HG03575 (cell line): Measurements from ENCODE around the gene MRPL20.
"Not testable (repeated sequence)": the region's sequence is repeated elsewhere in the genome, so short reads cannot be mapped to it uniquely, and the experiment has no call there.

Source experiments
- ATAC-seq: cut with Tn5 transposase; IDR thresholded peaks from one replicate; pipeline ENCODE4 v1.9.1; 2021; ENCODE audit not compliant: unreplicated experiment, insufficient number of reproducible peaks, low FRiP score; ENCODE audit errors: extremely low read depth

MRPL20 gene

DNA sequence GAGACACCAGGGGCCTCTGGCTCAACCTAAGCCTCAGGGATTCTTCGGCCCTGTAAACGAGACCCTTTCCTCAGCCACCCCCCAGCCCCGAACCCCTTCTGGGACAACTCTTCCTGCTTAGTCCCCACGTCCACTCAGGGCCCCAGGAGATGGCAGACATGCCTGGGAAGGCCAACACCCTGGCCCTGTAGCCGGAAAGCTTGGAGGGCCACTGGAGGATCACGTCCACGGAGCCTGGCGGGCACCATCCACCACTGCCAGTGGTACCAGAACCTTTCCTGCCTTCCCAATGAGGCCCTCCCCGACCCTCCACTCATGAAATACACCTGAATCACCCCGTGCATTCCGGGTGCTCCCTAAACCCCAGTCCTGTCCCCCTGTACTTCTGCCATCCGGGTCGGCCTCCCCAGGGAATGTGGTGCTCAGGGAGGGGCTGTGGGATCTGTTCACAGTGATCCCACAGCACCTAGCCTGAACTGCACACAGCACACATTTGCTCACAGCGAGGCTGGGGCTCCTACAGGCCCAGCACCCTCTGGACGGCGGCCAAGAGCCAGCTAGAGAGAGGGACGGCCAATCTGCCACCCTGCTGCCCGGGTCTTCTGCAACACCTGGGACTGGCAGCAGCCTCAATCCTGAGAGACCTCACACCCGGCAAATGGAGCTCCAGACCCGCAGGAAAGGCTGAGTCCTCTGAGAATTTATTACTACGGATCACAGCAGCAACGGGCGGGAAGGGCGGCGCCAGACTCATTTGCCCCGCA, 33.9 kb downstream of the MRPL20 start:
- no peak for ATAC-seq

DNA sequence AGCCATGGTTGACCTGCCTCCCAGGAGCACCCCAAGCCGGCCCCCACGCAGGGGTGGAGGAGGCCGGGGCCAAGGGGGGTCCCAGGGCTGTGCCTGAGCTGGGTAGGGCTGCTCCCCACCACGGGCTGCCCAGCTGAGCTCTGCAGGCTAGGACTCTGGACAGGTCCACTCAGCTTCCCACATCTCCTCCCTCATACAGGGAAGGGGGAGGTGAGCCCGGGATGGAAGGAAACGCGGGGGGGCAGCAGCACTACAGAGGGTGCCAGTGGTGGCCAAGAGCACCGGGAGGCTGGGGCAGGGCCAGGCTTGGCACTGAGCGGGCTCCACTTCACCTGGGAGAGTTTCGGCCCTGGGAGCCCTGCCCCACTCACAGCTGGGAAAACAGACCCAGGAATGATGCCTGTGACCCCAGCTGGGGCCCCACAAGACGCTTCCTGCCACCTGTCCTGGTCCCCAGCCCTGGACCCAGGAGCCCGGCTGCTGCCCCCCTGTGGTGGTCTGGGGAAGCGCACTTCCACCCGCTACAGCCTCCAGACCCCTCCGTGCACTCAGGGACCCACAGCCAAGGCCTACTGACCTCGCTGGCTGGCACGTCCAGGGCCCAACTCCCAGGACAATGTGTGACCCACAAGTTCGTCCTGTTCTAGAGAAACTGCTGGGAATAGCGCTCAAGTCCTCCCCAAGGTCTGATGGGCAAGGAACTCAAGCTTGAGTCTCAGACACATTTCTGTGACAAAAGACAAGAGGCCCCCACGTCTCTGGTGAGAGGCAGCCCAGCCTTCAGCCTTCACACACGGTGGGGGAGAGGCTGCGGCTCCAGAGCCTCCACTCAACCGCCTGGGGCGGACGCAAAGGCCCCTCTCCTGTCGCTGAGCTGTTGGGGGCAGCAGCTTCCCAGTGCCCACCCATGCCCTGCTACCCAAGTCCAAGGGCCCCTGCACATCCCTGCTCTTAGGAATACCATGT, 35.1 kb downstream of the MRPL20 start:
- ATAC-seq: no peak

DNA sequence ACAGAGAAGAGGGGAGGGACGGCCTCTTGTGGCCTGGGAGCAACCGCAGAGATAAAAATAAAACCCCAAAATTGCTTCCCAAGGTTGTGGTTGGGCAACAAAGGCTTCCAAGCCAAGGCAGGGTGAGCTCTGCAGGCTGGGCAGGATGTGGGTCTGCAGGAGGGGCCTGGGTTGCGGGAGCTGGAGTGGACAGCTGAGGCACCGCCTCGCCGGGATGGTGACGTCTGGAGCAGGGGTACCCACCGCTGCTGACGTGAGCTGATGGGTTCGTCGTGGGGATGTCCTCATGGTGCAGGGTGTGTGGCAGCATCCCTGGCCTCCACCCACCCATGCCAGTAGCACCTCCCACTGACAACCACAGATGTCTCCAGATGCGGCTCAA, 35.7 kb downstream of the MRPL20 start:
- ATAC-seq: no peak

DNA sequence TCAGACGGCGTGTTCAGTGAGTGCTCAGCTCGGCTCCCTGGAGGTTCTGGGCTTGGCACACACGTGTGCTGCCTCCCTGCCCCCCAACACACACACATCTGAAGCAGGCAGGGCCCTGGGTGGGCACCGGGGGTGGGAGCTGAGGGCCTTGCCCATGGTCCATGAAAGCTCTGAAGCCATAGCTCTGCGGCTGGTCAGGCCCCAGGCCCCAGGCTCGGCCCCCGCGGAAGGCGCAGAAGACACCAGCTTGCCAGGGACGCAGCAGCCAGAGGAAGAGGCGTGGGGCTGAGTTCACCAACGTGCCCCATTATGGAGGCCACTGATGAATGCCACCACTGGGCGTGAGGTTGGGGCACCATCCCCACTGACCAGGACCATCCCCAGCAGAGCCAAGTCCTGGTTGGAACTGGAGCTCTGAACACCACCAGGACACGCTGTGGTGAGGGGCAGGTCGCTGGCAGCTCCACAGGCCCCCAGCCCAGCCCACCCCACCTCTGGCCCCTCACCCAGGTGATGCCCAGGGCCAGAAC, 36.3 kb downstream of the MRPL20 start:
- ATAC-seq: no peak

DNA sequence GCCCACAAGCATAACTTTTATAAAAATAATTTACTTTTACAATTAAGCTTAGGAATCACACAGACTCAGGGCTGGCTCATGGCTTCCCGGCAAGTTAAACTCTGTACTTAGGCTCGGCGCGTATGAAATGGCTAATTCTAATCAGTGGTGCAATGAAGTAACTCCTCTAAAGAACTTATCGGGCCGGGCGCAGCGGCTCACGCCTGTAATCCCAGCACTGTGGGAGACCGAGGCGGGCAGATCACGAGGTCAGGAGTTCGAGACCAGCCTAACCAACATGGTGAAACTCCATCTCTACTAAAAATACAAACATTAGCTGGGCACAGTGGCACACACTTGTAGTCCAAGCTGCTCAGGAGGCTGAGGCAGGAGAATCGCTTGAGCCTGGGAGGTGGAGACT, 37.0 kb downstream of the MRPL20 start:
- ATAC-seq: not testable (repeated sequence)

DNA sequence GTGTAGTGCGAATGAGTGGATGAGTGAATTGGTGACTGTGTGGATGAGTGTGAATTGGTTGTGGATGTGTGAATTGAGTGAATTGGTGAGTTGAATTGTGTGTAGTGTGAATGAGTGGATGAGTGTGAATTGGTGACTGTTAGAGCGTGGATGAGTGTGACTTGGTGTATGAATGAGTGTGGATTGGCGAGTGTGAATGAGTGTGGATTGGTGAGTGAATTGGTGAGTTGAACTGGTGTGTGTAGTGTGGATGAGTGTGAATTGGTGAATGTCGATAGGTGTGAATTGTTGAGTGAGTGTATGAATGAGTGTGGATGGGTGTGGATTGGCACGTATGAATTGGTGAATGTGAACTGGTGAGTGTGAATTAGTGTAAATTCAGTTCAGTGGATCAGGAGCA, 39.8 kb downstream of the MRPL20 start:
- no peak for ATAC-seq

DNA sequence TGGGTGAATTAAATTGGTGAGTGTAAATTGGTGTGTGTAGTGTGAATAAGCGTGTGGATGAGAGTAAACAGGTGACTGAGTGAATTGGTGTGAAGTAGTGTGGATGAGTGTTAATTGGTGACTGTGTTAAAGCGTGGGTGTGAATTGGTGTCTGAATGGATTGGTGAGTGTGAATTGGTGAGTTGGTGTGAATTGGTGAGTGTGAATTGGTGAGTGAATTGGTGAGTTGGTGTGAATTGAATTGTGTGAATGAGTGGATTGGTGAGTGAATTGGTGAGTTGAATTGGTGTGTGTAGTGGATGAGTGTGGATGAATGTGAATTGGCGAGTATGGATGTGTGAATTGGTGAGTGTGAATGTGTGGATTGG, 40.4 kb downstream of the MRPL20 start:
- no peak for ATAC-seq

DNA sequence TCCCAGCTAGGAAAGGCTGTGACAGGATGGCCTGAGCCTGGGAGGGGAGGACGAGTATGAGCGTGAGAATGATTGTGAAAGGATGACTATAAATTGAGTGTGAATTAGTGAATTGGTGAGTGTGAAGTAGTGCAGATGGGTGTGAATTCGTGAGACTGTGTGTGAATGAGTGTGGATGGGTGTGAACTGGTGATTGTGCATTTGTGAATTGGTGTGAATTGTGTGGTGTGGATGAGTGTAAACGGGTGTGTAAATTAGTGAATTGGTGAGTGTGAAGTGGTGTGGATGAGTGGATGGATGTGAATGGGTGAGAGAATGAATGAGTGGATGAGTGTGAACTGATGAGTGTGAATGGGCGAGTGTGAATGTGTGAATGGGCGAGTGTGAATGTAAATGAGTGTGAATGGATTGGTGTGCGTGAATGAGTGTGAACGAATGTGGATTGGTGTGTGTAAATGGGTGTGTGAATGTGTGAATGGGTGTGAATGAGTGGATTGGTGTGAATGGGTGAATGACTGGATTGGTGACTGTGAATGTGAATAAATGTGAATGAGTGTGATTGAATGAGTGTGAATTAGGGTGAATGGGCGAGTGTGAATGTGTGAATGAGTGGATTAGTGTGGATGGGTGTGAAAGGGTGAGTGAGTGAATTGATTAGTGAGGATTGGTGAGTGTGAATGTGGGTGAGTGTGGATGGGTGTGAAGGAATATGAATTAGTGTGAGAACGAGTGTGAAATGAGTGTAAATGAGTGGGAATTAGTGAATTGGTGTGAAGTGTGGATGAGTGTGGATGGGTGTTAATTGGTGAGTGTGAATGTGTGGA, 41.0 kb downstream of the MRPL20 start:
- ATAC-seq: no peak

DNA sequence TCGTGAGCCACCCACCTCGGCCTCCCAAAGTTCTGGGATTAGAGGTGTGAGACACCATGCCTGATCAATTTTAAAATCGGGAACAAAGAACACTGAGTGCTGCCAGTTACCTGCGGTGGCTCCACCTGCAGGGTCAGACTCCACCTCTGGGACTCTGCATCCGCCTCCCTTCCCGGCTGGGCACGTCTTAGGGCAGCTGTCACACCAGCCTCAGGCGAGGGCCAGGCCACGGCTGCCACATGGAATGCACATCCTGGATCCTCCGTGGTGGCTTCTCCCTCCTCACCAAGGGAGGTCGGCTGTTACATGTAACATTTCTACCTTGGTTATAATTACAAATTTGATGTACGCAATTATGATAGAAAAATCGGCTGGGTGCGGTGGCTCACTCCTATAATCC, 42.8 kb downstream of the MRPL20 start:
- ATAC-seq: no peak

DNA sequence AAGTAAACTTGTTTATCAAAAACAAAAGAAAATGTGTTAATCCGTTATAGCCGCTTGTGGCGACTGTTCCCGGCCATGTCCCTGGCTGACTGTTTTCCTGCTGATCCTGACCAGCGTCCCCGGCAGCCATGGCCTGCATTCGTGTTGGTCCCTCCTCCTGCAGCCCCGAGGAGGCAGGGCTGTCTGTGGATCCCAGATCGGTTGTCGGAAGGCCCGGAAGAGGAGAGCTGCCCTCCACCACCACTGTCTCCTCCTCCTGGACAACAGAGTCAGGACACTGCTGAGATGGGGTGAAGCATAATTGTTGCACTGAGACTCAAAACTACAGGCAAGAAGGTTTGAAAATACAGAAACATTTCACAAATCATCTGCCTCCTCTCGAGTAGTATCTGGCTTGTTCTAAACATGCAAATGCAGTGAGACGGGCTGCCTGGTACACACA, 45.1 kb downstream of the MRPL20 start:
- no peak for ATAC-seq

DNA sequence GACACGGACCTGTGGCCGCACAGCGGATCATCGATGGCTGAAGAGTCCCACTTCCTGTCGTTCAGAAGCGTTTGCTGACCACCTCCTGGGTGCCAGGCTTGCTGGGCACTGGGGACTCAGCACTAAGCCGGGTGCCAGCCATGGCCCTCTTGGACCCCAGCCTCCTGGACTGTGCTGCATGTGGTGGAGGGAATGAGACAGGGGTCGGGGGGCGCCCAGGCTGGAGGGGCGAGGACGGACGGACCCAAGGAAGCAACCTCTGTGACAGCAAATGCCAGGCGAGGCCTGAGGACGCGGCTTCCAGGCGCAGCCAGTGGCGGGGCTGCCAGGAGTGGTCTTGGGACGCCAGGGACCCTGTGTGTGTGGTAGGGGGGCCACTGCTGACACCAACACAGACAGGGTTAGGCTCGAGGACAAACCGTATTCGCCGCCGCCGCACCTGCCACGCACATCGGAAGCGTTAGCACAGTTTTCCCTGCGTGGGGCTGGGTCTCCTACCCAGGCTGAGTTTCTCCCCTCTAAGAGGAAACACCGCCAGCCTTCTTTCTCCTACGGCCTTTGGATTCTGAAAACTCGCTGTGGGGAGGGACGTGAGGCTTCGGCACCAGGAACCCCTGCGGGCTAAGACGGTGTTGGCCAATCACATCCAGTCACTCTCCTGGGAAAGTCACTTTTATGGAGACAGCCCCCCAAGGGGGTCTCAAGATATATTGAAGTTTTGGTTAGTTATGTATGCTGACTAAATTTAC, 45.7 kb downstream of the MRPL20 start:
- no peak for ATAC-seq

DNA sequence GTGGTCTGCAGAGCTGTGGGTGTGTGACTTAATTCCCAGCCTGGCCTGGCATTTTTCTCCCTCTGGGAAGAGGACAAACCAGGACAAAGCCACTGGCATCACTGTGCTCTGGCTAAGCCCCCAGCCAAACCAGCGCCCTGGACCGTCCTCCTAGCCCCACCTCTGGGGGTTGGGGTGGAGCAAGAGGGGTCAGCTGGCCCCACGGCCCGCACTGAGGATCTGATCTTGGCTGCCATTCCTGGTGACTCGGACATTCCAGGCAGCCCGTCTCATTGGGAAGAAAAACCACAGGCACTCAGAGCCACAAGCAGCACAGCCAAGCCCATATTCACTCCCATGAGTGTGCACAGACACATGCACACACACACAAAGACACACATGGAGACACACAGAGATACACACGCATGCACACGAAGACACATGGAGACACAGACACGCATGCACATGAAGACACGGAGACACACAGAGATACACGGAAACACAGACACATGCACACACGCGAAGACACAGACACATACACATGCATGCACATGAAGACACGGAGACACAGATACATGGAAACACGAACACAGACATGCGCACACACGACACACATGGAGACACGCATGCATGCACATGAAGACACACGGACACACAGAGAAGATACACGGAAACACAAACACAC, 46.5 kb downstream of the MRPL20 start:
- no peak for ATAC-seq

DNA sequence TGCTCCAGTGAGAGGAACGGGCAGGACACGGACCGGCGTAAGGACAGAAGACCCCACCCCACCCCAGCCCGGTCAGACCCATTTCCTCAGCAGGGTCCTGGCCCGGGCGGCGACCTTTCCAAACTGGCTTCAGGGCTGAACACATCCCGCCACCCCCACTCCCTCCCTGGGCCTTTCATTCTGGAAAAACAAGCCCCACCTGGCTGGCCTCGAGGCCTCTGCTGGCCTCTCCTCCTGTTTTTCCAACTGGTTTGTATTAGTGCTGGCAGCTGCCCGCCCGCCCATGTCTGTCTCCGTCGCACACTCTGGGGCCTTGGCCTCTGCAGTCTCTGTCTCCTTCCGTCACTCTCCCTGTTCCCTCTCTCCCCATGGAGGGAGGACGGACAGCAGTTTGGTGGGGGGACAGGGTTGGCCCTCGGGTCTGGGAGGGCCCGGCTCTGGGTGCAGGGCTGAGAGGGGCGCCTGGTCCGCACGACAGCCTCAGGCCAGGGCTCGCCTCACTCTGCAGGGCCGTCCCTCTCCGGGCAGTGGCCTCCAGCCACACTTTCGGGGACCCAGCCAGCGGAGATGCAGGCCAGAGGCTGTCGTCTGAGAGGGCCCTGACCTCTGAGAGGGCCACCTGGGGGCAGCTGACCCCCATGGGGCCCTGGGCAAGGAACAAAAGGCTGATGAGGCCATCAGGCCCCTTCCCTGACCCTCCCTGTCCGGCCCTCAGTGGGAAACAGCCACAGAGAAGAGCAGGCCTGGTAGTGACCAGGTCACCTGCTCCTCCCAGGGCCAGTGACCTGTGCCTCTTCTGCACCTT, 47.2 kb downstream of the MRPL20 start:
- ATAC-seq: no peak

DNA sequence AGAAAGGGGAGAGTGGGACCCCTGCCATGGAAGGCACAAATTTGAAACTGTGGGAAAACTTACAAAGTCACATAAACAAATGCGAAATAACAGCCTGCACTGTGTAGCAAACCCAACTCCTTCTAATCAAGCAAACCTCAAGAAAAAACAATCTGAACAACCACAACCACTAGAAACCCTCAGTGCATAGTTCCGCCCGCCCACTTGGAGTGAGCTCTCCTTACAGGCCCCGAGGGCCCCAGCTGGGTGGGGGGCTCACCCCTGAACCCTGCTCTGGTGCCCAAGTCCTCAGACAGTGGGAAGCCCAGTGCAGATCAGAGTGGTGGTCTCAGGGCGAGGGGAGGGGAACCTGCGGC, 47.8 kb downstream of the MRPL20 start:
- no peak for ATAC-seq

DNA sequence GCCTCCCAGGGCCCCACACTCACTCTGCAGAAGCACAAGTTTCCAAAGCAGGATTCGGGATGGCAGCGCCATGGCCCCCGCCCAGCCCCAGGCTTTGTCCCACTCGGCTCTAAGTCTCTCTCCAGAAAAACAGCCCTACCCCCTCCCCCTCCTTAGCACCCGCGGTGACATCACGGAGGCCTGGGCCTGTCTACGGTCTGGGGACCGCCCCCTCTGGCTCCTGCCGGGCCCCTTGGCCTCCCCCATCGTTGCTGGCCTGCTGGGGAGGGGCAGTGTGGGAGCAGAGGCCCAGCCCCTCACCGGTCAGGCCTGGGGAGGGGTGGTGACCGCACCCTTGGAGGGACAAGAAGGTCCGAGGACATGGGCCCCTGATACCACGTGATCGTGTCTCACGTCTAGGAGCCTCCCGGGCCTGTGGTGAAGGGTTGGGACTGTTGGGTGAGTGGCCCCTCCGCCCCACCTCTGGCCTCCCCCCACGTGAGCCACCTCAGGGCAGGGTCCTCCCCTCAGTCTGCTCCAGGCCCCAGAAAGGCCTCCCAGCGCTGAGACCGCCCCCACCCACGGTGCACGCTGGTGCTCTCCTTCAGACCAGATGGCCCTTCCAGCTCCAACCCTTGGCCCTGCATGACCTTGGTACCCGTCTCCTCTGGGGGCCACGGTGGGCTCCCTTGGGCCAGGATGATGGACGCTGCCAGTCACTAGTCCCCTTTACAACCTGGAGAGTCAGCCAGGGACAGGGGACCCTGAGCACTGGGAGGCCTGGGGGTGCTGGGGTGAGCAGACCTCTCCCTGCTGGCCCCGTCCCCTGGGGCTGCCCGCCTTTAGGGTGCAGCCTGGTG, 48.4 kb downstream of the MRPL20 start, which contains the start of gene MXRA8:
MXRA8 (minus strand) TSS at position 123 of the 839 bp plus-strand sequence; CDS start at position 72, 51 bp downstream.
- no peak for ATAC-seq

DNA sequence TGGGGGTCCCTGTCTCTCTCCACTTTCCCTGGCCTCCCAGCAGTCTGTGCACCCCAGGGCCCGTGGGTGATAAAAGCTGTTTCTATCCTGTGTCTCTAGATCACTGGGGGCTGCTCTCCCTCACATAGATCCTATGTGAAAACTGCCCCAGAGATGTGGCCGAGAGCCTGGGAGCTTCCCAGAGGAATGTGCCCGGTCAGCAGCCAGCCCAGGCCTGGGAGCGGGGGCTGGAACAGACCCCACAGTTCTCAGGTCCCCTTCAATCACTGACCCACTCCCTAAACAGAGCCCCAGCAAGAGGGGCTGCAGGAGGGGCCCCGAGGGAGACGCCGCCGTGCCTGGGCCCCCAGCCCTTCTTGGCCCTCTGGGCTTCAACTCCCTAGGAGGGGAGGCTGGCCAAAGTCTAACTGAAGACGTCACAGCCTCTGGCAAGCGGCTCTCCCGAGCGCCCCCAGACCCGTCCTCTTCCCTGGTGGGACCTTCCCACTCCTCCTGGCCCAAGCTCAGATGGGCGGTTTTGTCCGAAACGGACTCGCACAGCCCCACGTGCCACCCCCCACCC, 49.1 kb downstream of the MRPL20 start:
- no peak for ATAC-seq
